HG02759 (cell line): Measurements from ENCODE around the gene C13orf46.
"Not testable (repeated sequence)": the region's sequence is repeated elsewhere in the genome, so short reads cannot be mapped to it uniquely, and the experiment has no call there.

Experiments
- ATAC-seq: cut with Tn5 transposase; IDR thresholded peaks from one replicate; pipeline ENCODE4 v1.9.1; 2021; ENCODE audit warnings: mild to moderate bottlenecking, moderate library complexity; ENCODE audit not compliant: unreplicated experiment

Gene C13orf46

DNA sequence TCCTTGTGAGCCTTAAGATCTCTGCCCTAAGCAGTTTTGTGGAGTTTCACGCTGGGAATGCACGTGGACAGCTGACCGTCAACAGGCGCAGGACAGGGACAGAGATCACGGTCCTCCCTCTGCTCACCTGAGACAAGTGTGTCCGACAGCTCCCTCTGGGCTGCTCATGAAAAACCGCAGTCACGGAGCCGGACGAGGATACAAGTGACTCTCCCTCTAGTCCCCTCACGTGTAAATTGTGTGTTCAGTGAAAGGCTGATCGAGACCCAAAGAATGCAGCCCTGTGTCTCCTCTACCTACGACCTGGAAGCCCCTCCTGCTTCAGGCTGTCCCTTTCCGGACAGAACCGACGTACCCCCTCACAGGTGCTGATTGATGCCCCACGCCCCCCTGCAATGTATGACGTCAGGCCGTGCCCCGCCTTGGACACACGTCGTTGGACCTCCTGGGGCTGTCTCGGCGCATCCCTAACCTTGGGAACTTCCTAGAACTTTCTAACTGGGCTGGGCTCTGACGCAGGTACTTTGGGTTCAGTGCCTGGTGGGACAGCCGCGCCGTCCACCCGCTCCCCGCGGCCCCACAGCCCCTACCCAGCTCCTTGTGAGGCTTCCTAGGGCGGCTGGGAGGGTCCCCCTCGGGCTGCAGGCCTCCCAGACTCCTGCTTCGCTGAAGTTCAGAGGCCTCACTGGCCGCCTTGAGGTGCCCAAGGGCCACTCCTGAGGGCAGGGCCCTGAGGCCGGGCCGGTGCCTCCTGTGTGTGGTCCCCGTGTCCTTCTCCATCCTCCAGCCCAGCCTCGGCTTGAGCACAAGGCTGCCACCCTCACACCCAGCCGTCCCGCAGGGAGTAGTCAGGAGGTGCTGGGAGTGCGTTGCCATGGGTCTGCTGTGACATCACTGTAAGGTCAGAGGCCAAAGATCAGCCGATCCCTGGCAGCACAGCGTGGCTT, at the start of gene C13orf46:
TSS of gene C13orf46 (minus strand) at position 859 of the 947 bp plus-strand sequence. CDS start at position 780, 79 bp downstream.
- ATAC-seq: no peak

DNA sequence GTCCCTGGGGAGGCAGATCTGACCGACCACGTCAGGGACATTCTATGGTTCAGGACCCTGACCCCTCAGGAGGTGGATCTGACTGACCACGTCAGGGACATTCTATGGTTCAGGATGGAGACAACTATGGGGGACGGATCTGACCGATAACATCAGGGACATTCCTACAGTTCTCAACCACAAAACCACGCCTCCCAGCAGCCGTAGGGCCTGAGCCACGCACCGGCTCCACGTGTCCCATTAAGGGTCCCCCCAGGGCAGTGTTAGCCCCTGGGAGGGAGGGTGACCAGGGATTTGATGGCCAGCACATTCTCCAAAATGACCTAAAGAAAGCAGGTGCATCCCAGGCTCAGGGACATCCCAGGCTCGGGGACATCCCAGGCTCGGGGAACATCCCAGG, 49.0 kb upstream of the C13orf46 start:
- no peak for ATAC-seq

DNA sequence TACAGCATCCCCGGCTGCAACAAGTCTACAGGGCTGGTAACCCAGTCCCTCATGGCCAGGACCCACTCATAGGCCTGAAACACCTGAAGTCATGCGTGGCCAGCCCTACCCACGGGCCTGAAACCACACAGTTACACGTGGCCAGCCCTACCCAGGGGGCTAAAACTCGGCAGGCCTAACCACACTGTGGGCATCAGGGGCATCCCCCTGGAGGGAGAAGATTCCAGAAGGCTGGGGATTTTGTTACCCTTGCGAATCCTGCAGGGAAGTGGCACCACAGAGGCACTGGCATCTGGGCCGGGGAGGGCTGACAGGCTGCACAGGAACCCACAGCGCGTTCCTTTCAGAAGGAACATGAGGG, 48.4 kb upstream of the C13orf46 start:
- ATAC-seq: no peak

DNA sequence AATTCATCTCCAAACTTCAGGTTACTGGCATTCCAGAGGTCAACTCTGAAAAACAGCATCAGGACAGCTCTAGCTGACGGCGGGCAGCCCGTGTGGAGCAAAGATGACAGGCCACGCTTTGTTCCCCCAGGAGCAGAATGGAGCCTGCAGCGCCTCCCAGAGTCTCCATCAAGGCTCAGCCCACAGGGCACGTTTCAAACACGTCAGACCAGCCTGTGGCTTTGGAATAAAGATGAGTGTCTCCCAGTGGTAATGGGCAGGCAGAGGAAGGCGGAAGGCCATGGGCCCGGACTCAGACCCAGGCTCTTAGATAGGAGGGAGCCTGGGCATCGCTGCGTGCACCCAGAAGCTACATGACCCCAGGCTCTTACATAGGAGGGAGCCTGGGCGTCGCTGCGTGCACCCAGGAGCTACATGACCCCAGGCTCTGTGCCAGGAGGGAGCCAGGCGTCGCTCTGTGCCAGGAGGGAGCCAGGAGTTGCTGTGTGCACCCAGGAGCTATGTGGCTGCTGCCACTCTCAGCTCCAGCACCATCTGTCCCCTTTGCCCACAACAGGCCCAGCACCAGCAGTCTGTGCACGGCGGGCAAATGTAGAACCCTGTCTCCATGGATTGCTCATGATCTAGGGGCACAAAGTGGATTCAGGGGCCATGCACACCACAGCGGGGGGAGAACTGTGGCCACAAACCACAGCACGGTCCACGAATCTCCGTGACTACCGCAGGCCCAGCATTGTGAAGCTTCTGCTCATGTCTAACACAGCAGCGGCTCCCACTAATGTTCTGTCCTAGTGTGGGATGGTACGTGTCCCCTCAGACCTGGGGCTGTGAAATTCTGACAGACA, 47.8 kb upstream of the C13orf46 start:
- ATAC-seq: no peak

DNA sequence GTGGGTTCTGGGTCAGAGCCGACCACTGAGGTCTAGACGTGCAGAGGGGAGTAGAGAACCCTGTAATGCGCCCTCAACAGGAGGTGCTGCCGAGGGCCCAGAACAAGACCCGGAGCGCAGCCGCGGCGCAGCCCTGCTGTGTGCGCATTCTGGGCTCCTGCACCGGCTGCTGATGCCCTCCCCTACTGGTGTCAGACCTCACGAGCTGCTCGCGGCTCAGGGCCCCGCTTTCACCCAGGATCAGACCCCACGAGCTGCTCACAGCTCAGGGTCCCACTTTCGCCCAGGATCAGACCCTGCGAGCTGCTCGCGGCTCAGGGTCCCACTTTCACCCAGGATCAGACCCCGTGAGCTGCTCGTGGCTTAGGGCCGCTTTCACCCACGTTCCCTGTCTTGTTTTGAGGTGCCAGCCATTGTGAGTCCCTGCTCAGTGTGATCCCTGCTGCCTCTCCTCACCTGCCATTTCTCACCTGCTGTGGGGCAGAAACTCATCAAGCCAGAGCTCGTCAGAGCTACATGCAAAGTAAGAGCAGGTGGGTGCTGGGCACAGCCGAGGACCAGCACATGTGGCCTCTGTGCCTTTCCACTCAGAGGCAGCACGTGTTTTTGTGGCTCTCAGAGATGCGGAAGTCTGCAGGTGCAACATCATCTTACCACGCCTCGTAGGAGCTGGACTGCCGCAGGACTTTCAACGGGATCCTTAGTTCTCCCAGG, 47.0 kb upstream of the C13orf46 start:
- ATAC-seq: no peak

DNA sequence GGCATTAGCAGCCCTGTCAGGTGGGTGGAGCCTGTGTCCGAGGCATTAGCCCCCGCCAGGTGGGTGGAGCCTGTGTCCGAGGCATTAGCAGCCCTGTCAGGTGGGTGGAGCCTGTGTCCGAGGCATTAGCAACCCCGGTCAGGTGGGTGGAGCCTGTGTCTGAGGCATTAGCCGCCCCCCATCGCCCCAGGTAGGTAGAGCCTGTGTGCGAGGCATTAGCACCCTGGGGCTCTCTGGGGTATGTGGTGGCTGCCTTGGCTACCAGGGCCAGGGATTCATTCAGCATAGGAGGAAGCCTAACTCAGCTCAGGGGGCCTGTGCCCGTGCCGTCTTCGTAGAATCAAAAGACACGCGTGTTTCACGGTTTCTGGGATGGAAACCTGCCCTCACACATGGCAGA, 46.3 kb upstream of the C13orf46 start:
- ATAC-seq: not testable (repeated sequence)

DNA sequence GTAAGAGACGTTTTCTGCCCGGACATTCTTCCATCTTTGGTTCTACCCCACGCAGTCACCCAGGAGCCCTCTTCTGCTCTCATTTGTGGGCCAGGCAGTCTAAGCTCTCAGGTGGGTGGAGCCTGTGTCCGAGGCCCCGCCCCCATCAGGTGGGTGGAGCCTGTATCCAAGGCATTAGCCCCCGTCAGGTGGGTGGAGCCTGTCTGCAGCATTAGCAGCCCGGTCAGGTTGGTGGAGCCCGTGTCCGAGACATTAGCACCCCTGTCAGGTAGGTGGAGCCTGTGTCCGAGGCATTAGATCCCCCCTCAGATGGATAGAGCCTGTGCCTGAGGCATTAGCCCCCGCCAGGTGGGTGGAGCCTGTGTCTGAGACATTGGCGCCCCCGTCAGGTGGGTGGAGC, 45.5 kb upstream of the C13orf46 start:
- ATAC-seq: no peak

DNA sequence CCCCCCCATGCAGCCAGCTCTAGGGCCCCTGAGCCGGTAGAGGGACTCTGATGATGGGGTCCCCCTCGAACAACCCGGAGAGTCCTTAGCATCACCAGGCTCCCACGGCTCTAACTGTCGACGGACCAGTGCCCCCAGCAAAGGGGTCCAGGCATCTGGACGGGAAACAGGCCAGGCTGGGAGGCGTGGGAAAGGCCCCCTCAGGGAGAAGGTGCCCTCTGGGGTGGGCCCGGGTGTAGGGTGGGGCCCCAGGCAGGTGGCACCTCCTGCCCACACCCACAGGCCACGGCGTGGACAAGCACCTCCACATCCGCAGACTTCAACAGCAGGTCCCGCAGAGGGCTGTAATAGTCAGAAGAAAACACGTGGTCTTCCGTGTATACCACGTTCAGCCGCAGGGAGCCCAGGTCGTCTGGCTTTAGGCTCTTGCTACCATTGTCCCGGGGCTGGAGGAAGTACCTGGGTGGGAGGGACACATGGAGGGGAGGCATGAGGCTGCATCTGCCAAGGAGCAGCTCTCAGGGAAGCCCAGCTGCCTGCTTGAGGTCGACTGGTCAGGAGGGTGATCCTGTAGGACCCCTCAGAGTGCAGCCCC, 44.7 kb upstream of the C13orf46 start:
- no peak for ATAC-seq

DNA sequence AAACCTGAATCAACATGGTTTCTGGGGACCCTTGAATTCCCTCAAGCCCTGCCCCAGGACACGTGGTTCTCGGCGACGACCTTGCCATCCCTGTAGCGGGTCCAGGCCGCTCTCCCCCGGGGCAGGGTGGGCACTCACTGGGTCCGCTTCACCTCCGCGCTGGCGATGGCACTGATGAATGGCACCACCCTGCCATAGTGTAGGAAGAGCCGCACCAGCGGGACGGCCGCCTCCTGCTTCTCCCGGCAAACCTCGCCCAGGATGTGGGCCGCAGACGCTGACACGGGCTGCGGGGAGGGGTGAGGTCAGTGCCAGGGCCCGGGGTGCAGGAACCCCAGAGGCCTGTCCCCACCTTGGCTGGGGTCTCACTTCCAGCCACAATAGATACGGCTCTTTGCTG, 44.1 kb upstream of the C13orf46 start:
- ATAC-seq: no peak

DNA sequence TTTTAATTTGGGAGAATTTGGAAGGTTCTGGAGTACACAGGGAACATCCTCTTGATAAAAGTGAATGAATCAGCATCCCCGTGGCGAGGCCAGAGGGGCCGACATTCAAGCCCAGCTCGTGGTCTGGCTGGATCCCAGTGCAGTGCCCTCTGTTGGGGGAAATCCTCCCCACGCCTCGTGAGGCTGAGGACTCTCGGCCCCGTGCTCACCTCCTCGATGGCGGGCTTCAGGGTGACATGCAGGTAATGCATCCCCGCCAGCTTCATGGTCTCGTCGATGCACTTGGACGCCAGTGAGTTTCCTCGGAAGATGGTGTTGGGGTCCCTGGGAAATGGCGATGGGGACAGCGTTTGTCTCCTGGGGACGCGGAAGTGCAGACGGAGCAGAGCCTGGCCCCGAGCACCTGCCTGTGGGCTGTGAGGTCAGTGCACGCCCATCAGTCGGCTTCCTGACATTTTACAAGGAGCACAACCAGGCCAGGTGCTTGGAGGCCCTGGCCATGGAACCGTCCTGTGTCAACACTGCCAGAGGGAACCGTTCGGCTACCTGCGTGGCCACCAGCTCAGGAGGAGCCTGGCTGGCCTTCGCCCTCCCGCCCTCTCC, 43.3 kb upstream of the C13orf46 start:
- ATAC-seq: no peak

DNA sequence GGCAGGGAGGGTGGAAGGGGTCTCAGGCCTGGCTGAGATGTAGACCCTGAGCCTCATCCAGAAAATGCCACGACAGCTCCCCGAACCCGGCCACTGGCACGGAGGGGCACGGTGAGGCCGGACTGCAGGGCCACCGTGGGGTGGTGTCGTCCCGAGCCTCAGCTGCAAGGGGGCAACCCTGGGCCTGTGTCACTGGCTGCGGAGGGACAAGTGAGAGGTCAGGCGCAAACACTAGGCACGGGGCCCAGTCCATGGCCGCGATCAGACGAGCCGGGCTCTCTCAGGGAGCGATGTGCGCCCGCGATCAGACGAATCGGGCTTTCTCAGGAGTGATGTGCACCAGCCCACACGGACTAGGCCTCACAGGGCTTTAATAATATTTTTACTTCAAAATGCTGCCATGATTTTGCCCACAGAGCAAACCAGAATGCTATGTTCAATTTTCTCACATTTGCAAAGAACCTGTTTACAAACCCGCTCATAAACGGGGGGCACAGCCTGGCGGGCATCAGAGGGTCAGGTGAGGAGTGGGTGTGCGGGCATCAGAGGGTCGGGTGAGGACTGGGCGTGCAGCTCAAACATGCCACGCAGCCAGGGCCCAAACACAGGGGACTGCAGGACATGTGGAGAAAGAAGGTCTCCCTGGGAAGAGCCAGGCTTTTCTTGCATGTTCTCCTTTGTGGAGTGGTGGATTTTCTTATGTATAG, 42.6 kb upstream of the C13orf46 start:
- no peak for ATAC-seq

DNA sequence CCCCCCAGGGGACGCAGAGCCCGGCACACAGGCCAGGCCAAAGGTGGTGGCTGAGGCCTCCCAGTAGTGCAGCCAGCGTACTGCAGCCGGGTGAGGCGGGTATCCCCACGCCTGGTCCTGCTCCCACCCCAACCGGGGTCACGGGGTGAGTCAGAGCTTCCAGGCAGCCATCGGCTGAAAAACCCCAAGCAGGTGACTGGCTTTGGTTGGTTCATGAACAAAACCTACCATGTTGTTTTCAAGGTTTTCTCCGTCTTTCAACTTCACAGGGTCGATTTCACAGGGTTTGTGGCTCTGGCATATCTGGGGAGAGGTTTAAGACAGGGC, 42.1 kb upstream of the C13orf46 start:
- ATAC-seq: no peak

DNA sequence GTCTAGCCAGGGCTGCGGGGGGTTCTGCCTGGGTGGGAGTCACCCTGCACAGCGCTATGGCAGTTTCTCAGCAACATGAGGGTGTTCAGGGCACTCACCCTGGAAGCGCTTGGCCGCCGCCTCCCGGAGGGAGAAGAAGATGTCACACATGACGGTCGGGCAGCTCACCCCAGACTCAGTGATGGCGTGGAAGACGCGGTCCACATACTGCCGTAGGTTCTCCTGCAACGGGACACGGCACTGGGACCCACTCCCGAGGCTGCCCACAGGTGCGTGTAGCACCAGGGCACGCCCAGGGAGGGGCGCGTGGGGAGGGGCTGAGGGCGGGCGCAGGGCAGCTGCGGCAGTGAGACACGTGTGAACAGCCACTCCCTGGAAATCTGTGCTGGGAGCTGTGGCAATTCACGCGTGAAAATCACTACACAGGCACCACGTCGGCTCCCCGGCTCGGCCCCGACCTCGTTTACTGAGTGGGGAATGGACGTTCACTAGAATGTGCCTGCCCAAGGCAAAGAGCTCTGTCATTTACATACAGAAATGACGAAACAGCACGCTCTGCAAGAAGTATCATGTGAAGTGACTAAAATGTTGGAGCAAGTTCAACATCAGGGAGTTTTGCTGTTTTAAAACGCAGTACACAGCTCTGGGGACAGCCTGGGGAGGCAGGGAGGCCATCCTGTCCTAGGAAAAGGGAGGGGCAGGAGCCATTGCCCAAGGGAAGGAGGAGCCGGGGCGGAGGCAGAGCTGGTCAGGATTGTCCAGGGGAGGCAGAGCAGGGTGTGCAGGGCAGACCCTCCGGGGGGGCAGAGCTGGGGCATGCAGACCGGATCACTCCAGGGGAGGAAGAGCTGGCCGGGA, 41.5 kb upstream of the C13orf46 start:
- ATAC-seq: no peak

DNA sequence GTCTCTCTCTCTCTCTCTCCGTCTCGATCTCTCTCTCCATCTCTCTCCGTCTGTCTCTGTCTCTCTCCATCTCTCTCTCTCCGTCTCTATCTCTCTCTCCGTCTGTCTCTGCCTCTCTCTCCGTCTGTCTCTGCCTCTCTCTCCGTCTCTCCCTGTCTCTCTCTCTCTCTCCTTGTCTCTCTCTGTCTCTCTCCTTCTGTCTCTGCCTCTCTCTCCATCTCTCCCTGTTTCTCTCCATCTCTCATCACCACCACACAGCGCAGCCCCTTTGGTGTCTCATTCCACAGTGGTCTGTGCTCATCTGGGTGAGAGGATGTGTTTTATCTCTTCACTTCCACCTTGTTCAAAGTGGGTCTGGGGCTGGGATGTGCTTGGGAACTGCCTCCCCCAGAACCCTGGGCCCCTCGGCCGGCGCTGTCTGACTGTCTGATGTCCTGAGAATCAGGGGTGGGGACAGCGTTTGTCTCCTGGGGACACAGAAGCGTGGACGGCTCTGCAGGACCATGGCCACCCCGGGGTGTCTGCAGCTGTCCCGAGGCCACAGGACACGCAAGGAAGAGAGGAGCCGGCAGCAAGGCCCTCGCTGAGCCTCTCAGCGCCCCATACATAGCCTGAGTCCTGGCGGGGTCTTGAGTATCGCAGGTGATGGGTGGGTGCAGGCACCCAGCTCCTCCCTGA, 40.2 kb upstream of the C13orf46 start:
- no peak for ATAC-seq

DNA sequence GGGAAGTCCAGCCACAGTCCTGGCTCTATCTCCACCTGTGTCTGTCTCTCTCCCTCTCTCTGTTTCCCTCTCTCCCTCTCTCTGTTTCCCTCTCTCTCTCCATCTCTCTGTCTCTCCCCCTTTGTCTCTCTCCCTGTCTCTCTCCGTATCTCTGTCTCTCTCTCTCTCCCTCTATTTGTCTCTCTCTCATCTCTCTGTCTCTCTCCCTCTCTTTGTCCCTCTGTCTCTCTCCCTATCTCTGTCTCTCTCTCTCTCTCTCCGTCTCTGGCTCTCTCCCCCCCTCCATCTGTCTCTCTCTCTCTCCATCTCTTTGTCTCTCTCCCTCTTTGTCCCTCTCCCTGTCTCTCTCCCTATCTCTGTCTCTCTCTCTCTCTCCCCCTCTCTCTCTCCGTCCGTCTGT, 39.5 kb upstream of the C13orf46 start:
- no peak for ATAC-seq

DNA sequence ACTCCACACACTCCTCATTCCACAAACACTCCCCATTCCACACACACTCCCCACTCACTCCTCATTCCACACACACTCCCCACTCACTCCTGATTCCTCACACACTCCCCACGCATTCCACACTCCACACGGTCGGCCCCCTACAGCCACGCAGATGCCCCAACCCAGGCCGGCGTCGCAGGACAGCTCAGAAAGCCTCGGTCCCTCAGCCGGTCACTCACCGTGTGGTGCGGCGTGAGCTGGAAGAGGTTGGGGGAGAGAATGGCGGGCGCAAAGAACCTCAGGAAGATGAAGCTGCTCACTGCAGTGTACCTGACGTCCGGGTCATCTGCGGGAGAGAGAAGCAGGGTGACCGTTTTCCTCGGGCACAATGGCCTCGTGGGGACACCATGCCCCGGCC, 39.0 kb upstream of the C13orf46 start:
- no peak for ATAC-seq

DNA sequence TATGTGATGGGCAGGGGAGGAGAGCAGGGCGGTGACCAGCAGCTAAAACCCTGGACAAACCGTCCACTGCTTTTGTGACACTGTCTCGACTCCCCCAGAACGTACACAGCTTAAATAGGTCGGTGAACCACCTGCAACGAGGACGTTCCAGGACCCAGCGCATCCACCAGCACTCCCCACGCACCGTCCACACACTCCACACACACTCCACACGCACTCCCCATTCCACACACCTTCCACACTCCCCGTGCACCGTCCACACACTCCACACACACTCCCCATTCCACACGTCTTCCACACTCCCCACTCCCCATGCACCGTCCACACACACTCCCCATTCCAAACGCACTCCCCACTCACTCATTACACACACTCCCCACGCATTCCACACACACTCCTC, 38.3 kb upstream of the C13orf46 start:
- no peak for ATAC-seq

DNA sequence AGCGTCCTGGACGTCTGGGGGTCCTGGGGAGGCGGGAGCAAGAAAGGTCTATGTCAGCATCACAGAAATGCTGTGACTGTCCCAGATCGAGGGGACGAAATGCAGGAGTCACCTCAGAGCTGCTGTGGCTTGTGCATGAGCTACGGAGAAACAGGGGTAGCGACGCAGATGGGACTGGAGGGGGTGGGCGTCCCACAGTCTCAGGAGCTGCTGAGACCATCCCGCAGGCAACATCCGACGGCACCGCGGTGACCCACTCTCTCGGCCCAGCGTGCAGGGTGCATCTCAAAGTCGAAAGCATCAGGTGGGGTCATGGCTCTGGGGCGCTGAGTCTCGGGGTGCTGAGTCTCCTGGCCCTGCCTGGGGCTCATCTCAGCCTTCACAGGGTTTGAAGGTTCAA, 37.4 kb upstream of the C13orf46 start:
- ATAC-seq: no peak
